GM19467 (cell line): ENCODE results near the gene NLRP3.

Experiments used
- ATAC-seq: cut with Tn5 transposase; IDR thresholded peaks from one replicate; pipeline ENCODE4 v1.9.1; 2021; ENCODE audit warnings: mild to moderate bottlenecking, moderate library complexity; ENCODE audit not compliant: unreplicated experiment

NLRP3 gene

GRCh38 chr1:247435759-247436147 is 19.8 kb downstream of the NLRP3 start:
- ATAC-seq = no peak

GRCh38 chr1:247437551-247438505 is 21.9 kb downstream of the NLRP3 start:
- ATAC-seq = no peak

GRCh38 chr1:247440001-247440620 is 24.1 kb downstream of the NLRP3 start:
- ATAC-seq = peak; percentile 95

GRCh38 chr1:247441606-247442005 is 25.6 kb downstream of the NLRP3 start:
- no peak for ATAC-seq

- no peak for ATAC-seq
Observed at GRCh38 chr1:247442164-247442563, 26.2 kb downstream of the NLRP3 start.

- no peak for ATAC-seq
Observed at GRCh38 chr1:247443641-247444040, 27.7 kb downstream of the NLRP3 start.

GRCh38 chr1:247444571-247444970 is 28.6 kb downstream of the NLRP3 start:
- no peak for ATAC-seq

- ATAC-seq = no peak
Observed at GRCh38 chr1:247445526-247446356, 29.8 kb downstream of the NLRP3 start.

GRCh38 chr1:247447162-247447909 is 31.4 kb downstream of the NLRP3 start:
- ATAC-seq = no peak

GRCh38 chr1:247448107-247448791 is 32.3 kb downstream of the NLRP3 start:
- ATAC-seq = no peak

GRCh38 chr1:247451388-247452010 is 35.5 kb downstream of the NLRP3 start:
- no peak for ATAC-seq

GRCh38 chr1:247452447-247453039 is 36.6 kb downstream of the NLRP3 start:
- ATAC-seq = no peak

- ATAC-seq = no peak
Observed at GRCh38 chr1:247453245-247453644, 37.3 kb downstream of the NLRP3 start.

GRCh38 chr1:247453997-247454396 is 38.0 kb downstream of the NLRP3 start:
- ATAC-seq = no peak

GRCh38 chr1:247456021-247456420 is 40.0 kb downstream of the NLRP3 start:
- ATAC-seq = no peak

GRCh38 chr1:247456914-247457639 is 41.1 kb downstream of the NLRP3 start:
- no peak for ATAC-seq

- ATAC-seq = no peak
Observed at GRCh38 chr1:247459507-247459906, 43.5 kb downstream of the NLRP3 start.

- no peak for ATAC-seq
Observed at GRCh38 chr1:247465796-247466195, 49.8 kb downstream of the NLRP3 start.

GRCh38 chr1:247467129-247467528 is 51.2 kb downstream of the NLRP3 start:
- no peak for ATAC-seq
